Measurements from ENCODE around the gene OGFOD2. TPM values are rescaled to one million over a fixed set of nuclear protein-coding genes. Genes with fewer than 3 reads are reported as not detected.

Gene OGFOD2
- total and polyA plus RNA-seq, 9 of the 15 experiments (the other 6 are each of a cell fraction or from before 2014, with no cell fraction given): 1.4 to 111 (median 18.5) TPM

DNA sequence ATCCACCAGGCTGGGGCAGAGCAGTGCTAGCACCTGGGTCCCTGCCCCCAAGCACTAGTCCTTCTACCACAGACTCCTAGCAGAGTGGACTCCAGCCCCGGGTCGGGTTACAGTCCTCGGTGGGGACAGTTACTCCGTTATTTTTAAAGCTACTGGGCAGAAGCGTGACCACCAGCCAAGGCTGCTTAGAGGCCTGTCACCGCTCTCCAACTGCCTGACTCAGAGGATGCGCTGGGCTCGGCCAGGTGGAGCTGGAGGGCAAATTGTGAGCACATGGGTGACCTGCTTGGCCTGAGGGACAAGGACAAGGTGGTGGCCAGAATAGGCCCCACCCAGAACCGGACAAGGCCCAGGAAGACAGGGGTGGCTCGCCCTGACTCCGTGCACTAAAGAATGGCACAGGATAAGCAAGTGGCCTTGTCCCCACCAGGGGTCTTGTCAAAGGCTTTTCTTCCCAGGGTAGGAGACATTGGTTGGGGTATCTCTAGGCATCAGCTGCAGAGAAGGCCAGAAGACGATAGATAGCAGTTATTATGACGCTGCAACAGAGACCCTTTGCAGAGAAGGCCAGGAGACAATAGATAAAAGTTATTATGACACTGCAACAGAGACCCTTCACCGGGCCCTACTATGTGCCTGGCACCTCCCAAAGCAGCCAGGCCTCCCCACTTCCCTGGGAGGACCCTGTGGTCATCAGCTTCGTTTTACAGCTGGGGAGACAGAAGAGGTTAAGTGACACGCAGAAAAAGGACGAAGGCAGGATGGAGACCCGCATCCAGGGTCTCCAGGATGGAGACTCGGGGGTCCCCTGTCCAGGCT is 10.4 kb upstream of the OGFOD2 start (continued):
- no peak for TF ChIP-seq SMARCA5 (IDR thresholded peaks at IDR 0.05)
- no peak for TF ChIP-seq CHD1 (IDR thresholded peaks at IDR 0.05; ENCODE audit: low read length)
- TF ChIP-seq KLF16 (IDR thresholded peaks at IDR 0.05): 0 out of 2 replicates have a peak, but pooled peaks have one; percentile 25
- no peak for TF ChIP-seq NFATC3 (IDR thresholded peaks at IDR 0.05)
- 0 out of 2 replicates have a peak, but pooled peaks have one; percentile 10 for TF ChIP-seq RB1 (IDR thresholded peaks at IDR 0.05; ENCODE audit: low read depth)
- peak; percentile 34; the same call in 1 of the 2 replicates for TF ChIP-seq ESRRA (IDR thresholded peaks at IDR 0.05; ENCODE audit: borderline replicate concordance, low read depth)
- no peak for TF ChIP-seq EGR1 (conservative IDR thresholded peaks at IDR 0.05)
- TF ChIP-seq, protein P1, sequence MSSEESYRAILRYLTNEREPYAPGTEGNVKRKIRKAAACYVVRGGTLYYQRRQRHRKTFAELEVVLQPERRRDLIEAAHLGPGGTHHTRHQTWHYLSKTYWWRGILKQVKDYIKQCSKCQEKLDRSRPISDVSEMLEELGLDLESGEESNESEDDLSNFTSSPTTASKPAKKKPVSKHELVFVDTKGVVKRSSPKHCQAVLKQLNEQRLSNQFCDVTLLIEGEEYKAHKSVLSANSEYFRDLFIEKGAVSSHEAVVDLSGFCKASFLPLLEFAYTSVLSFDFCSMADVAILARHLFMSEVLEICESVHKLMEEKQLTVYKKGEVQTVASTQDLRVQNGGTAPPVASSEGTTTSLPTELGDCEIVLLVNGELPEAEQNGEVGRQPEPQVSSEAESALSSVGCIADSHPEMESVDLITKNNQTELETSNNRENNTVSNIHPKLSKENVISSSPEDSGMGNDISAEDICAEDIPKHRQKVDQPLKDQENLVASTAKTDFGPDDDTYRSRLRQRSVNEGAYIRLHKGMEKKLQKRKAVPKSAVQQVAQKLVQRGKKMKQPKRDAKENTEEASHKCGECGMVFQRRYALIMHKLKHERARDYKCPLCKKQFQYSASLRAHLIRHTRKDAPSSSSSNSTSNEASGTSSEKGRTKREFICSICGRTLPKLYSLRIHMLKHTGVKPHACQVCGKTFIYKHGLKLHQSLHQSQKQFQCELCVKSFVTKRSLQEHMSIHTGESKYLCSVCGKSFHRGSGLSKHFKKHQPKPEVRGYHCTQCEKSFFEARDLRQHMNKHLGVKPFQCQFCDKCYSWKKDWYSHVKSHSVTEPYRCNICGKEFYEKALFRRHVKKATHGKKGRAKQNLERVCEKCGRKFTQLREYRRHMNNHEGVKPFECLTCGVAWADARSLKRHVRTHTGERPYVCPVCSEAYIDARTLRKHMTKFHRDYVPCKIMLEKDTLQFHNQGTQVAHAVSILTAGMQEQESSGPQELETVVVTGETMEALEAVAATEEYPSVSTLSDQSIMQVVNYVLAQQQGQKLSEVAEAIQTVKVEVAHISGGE (CRISPR knock-in tag; IDR thresholded peaks at IDR 0.05): peak in 1 of 3 experiments; percentile 21; a peak in 1 of 6 replicates
- TF ChIP-seq MCM5 (IDR thresholded peaks at IDR 0.05; ENCODE audit: low read depth): no peak
- TF ChIP-seq ZFX (CRISPR knock-in tag; IDR thresholded peaks at IDR 0.05): peak; percentile 62
- peak; percentile 87 for TF ChIP-seq CBFA2T3 (IDR thresholded peaks at IDR 0.05)
- no peak for TF ChIP-seq ZC3H4 (CRISPR knock-in tag; IDR thresholded peaks at IDR 0.05; ENCODE audit: borderline replicate concordance)
- TF ChIP-seq SNRNP70 (optimal IDR thresholded peaks at IDR 0.05; ENCODE audit: low read depth, low read length): no peak
- TF ChIP-seq FOS (IDR thresholded peaks at IDR 0.05; ENCODE audit: extremely low read depth, insufficient read length): no peak
- TF ChIP-seq CBX8 (IDR thresholded peaks at IDR 0.05; ENCODE audit: borderline replicate concordance, extremely low read depth, low read depth, low read length, poor library complexity, severe bottlenecking): no peak
- TF ChIP-seq PRMT5 (CRISPR knock-in tag; IDR thresholded peaks at IDR 0.05): no peak
- TF ChIP-seq ELF1 (tag; IDR thresholded peaks at IDR 0.05): no peak
- TF ChIP-seq, protein P2, sequence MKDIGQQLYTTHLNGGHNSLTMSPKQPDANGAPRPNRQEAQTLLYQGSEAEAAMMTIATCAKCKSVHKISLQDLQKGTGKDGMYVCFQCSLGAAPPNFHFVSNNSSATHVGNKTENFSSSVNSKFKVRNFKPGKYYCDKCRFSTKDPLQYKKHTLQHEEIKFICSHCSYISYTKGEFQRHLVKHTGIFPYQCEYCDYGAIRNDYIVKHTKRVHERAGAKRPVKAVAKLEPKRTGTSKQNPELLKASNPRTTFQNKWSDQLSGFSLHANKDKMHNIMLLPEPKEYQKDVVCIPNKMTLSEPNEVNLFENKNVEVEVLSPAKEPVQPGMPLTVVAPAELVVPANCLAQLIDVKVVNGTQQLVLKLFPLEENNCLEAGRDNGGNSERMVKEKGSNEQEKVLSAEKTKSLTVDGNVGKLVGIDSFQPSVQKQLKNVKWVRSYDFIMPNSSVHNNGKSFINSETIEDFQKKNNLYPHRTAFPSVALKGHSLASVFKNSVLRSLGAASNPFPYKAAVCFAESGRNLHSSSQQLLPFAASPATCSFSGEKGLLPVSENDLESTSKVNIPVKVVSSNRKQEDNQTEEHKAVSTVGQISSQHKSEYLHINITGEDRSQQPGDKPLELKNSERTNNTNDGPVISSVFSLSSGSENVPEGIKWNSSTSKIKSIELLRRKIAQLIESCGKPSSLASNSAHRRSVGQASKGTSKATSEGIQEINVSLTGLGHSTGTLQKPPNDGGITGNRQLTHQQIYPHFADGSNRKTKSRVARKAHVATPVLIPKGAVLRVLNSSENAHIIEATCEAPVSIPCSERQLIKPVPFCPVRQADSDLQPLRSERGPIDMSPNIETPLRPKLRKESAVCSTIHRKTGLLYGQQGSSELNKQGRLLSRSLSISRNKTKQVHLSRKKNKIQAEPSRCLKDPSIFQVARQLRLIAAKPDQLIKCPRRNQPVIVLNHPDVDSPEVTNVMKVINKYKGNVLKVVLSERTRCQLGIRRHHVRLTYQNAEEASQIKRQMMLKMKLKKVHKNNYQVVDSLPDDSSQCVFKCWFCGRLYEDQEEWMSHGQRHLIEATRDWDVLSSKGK (CRISPR knock-in tag; IDR thresholded peaks at IDR 0.05): no peak
- TF ChIP-seq NRF1 (conservative IDR thresholded peaks at IDR 0.05 in 1 of 2, IDR thresholded peaks at IDR 0.05 in 1 of 2): peak; percentile 37 to 49; a peak in 3 of 4 replicates
- TF ChIP-seq ZKSCAN1 (IDR thresholded peaks at IDR 0.05; ENCODE audit: low read depth, low read length): peak; percentile 96
- no peak for TF ChIP-seq ADNP (tag; IDR thresholded peaks at IDR 0.05)
- TF ChIP-seq TBL1XR1 (IDR thresholded peaks at IDR 0.05; ENCODE audit: low read length in 2 of 2): 0 out of 4 replicates have a peak, but pooled peaks of 1 of the 2 experiments have one; percentile 23

Measured in K562 (cell line).